GM12891 (cell line): ENCODE results near the gene TRPV5.

Experiments used
- POLR2A ChIP-seq: IDR thresholded peaks from 2 replicates; pipeline ENCODE4 v1.6.1; 2011; ENCODE audit warnings: low read depth, low read length, control low read depth
- POLR2AphosphoS5 ChIP-seq: IDR thresholded peaks from 2 replicates; pipeline ENCODE4 v1.6.1; 2011; ENCODE audit warnings: low read depth, low read length, control low read depth
- SPI1 ChIP-seq: IDR thresholded peaks from 2 replicates; pipeline ENCODE4 v1.6.1; 2011; ENCODE audit warnings: low read depth, low read length, control low read depth
- TAF1 ChIP-seq: IDR thresholded peaks from 2 replicates; pipeline ENCODE4 v1.6.1; 2011; ENCODE audit warnings: low read depth, low read length, control low read depth

DNA sequence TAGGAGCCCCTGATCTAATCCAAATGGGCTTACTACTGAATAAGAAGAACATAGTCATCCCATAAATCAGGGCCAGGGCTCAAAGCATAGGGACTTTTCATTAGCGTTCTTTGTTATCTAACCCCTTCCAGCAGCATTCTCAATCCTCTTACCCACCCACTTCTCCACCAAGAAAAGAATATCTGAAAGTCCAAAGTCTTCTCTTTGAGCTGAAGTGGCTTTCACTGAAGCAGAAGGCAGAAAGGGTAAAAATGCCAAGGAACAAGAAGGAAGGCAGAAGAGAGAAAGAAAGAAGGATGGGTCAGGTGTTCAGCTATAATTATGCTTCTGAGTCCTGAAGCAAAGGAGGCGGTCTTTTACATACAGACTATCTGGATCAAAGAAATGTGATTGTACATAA, 10.2 kb downstream of the TRPV5 start:
- TF ChIP-seq POLR2A (no peak), POLR2AphosphoS5 (no peak), TAF1 (no peak), SPI1 (no peak)
